ENCODE results near the gene SFMBT1.

The SFMBT1 gene

GRCh38 chr3:52886049-52886730, 159.7 kb downstream of the SFMBT1 start:
- no peak for DNase-seq (ENCODE audit: low spot score)

DNA sequence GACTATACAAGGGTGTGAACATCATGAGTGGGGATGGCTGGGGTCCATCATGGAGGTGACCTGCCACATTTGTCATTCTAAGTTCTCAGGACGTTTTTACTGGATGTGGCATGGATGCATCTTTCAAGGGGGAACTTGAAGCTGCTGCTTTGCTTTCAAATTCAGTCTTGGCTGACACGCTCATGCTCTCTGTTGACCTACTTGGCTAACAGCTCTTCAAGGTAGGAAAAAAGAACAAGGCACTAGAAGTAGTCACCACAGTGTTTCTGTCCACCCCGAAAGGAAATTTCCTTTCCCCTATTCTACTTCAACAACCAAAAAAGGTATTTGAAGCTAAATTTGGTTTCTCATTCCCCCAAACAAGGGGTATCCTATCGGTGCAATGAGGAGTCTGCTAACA, 163.5 kb downstream of the SFMBT1 start:
- no peak for DNase-seq (ENCODE audit: low spot score)

DNA sequence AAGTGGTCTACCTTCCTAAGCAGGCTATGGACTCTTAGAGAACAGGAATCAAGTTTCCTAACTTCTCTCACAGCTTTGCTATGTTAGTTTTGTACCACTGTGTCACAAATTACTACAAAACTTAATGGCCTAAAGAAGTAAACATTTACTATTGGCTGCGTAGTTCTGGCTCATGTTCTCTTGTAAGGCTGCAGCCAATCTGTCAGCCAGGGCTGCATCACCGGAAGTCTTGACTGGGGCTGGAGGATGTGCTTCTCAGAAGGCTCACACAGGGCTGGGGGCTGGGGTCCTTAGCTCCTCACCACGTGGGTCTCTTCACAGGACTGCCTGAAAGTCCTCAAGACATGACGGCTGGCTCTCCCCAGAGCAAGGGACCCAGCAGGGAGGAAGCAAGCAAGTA, 164.0 kb downstream of the SFMBT1 start:
- no peak for DNase-seq (ENCODE audit: low spot score)

- DNase-seq (ENCODE audit: low spot score) = no peak
Observed at GRCh38 chr3:52880474-52880873, 165.4 kb downstream of the SFMBT1 start.

- no peak for DNase-seq (ENCODE audit: low spot score)
Observed at GRCh38 chr3:52880047-52880446, 165.8 kb downstream of the SFMBT1 start.

- no peak for DNase-seq (ENCODE audit: low spot score)
Observed at GRCh38 chr3:52879581-52879980, 166.3 kb downstream of the SFMBT1 start.

DNA sequence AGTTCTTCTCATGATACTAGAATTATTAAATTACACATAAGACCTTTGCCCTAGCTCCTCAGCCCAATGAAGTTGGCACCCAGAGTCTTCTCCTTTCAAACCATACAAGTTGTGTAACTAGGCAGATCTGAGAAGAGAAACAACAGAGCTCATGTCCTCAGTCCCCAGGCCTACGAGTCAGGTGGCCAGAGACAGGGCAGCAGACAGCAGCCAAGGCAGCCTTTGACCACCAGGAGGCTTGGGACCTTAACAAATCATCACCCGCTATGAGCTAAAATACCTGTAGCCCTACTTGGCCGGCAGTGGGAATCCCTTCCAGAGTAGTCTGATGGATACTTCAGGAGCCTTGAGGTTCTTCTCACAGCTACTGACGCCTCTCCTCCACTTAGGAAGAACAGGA, 166.8 kb downstream of the SFMBT1 start:
- DNase-seq (ENCODE audit: low spot score) = no peak

DNA sequence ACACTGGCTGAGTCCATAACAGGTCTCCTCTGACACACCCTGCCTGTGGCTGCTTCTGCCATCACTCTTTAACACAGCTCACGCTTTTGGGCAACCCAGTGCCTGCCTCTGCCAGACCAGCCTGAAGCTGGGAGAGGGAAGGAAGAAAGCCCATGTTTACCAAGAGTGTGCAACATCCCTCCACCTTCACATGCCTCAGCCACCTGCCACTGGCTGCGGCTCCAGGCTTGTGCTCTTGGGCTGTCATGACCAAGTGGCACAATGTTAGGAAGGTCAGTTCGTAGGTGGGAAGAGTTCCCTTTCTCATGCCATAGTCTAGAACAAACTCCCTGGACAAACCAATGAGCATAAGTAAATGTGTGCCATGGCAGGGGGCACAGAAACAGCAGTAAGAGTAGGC, 168.8 kb downstream of the SFMBT1 start:
- DNase-seq (ENCODE audit: low spot score) = no peak

GRCh38 chr3:52874864-52875587, 170.8 kb downstream of the SFMBT1 start:
- no peak for DNase-seq (ENCODE audit: low spot score)

GRCh38 chr3:52874160-52874701, 171.6 kb downstream of the SFMBT1 start:
- DNase-seq (ENCODE audit: low spot score) = no peak

DNA sequence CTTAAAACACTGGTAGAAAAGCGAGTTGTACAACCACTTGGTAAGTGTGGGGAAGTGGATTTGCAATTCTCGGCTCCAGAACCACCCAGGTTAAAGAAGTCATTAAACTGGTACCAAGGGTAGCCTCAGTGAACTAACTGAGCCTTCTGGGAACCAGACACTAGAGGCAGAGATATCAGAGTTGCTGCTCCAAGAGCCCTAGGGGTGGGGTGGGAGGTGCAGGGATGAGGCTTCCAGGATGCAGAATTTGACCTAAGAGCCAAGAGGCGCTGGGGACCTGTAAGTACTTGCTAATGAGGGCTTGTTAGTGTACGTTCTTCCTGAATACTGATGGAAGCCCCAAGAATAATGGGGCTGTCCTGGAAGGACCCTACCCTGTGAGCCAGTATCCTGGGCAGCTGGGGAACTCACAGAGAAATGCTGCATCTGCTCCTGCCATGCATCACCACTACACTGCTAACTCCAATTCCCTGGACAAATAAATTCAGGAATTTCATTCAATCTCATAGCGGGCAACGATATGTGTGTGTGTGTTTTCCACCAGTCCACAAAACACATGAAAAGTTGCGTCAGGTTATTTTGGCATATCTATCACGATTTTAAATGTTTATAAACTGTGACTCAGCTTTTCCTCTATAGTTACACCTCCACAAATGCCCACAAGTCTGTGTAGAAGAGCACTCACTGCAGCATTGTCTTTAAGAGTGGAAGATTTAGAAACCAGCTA, 172.3 kb downstream of the SFMBT1 start:
- no peak for DNase-seq (ENCODE audit: low spot score)

- no peak for DNase-seq (ENCODE audit: low spot score)
Observed at GRCh38 chr3:52872245-52872644, 173.6 kb downstream of the SFMBT1 start.

DNA sequence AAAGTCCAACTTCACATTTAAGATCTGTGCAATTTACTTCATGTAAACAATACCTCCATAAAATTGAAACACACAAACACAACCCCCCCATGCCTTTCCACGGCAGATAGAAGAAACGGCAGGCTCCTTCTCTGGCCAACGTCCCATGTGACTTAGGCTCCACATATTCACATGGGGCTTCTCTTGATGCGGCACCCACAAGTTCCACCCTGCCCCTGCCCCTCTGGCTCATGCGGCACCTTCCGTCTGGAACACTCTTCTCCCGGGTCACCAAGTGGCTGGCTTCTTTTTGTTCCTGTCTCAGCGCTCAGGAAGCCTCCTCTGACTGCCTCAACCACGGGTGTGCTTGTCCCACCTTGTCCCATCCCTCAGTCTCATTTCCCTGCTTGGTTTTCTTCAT, 174.1 kb downstream of the SFMBT1 start:
- no peak for DNase-seq (ENCODE audit: low spot score)

DNA sequence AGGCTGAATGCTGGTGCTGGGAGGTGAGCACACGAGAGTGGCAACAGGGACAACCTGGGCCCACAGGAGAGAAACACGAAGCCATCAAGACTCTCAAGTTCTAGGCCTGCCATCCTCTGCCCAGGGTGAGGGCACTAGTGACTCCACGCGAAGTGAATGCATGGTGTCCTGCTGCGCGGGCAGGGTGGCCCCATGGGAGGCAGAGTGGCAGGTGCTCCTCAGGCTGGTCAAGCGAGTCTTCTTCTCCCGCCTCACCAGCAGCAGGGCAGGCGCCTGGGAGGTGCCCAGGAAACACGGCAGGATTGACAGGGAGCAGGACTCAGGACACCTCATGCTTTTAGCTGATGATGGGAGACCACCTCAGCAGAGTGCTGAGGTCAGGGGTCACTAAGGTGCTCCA, 175.4 kb downstream of the SFMBT1 start:
- DNase-seq (ENCODE audit: low spot score) = no peak

GRCh38 chr3:52866427-52866826, 179.4 kb downstream of the SFMBT1 start:
- no peak for DNase-seq (ENCODE audit: low spot score)

- no peak for DNase-seq (ENCODE audit: low spot score)
Observed at GRCh38 chr3:52865994-52866393, 179.9 kb downstream of the SFMBT1 start.

DNA sequence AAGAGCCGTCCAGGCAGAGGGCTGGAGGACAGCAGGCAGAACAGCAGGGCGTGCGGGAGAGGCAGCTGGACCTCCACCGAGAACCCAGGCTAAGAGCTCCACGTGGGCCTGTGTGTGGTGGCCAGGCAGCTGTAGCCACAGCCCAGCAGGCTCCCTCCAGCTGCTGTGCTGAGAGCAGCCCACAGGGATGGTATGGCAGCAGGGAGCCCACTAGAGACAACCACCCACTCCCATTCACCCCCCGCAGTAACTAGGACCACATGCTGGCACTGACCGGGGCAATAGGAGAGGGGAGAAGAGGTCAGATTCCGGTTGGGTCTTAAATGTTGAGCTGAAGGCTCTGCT, 185.5 kb downstream of the SFMBT1 start:
- no peak for DNase-seq (ENCODE audit: low spot score)

DNA sequence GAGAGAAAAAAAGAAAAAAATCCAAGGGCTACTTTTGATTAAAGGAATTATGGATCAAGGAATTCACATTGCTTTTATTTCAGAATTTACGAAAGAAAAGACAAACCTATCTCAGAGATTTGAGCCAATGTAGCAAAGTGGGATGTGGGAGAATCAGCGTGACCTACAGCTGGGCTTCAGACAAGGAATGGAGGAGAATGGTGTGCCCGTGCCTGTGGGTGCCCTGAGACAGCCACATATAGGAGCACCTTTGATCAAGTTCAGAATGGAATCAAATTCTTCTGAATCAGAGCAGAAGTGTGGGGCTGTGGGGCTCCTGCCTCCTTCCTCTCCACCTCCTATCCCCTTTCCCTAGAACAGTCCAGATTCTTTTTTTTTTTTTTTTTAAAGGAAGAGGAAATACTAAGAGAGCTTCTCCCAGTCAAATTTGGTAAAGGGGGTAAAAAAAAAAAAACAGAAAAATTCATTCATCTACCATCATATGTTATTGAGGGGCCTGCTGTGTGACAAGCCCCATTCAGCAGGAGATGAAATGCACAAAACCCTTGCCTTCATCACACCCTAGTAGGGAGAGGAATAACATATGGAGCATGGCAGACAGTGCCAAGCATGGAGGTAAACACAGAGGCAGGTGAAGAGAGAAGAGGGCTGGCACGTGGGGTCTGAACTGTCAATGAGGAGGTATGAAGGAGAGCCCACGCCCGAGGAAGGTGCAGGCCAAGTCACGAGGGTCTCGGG, 186.0 kb downstream of the SFMBT1 start:
- DNase-seq (ENCODE audit: low spot score) = no peak

GRCh38 chr3:52857864-52858263, 188.0 kb downstream of the SFMBT1 start:
- no peak for DNase-seq (ENCODE audit: low spot score)

DNA sequence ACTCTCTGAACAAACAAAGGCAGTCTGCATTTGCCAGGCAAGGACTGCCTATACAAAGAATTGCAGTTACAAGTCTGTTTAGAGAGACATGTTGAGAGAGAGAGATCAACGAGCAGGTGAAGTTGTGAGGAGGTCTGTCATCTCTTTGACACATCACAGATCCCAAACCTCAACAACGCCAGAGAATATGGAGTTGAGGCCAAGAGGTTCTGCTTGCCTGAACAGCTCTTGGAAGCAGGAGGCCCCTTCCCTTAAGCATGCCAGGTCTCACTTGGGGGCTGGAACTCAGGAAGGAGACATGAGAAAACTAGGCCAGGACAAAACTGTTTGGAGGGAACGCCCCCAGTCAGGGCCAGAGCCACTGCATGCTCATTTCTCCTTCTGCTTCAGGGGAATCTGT, 188.7 kb downstream of the SFMBT1 start:
- no peak for DNase-seq (ENCODE audit: low spot score)

GRCh38 chr3:52856666-52857065, 189.2 kb downstream of the SFMBT1 start:
- no peak for DNase-seq (ENCODE audit: low spot score)

- no peak for DNase-seq (ENCODE audit: low spot score)
Observed at GRCh38 chr3:52854013-52854412, 191.9 kb downstream of the SFMBT1 start.

Data from germinal center (tissue), 1 donor.